H1 (cell line): ENCODE data around the gene OSBP2. TPM values are rescaled to one million over a fixed set of nuclear protein-coding genes. Genes with fewer than 3 reads are reported as not detected.

Experiments used
- YY1 ChIP-seq: IDR thresholded peaks from 2 replicates; pipeline ENCODE4 v1.6.1; 2011; ENCODE audit warnings: low read depth, mild to moderate bottlenecking, low read length
- polyA plus RNA-seq, 7 experiments: library from polyadenylated mRNA; depleted of rRNA in 3 of 7; stranded (reverse) in 5 of 7; unstranded in 2 of 7; fragments of >200 nt in 5 of 7; fragments of 200-250 nt in 2 of 7; gene quantifications; 1 replicate in 5 of 7; 2 replicates in 1 of 7; 4 replicates in 1 of 7; pipeline versions ENCODE4 v1.2.1 to v1.2.3, GENCODE V29; 2011 to 2013; ENCODE audit warnings: missing spikeins in 2 of 7, mixed read lengths in 2 of 7
- total RNA-seq: library from RNA; stranded (reverse); fragmentation: NEBNext Ultra II Directional; extraction: Animal tissue kit (Norgen Biotek cat#: 25700); gene quantifications from 2 replicates; pipeline ENCODE4 v1.2.1, GENCODE V29; 2021

OSBP2 gene
- total and polyA plus RNA-seq, 2 of the 8 experiments (the other 6 are each of a cell fraction or from before 2014, with no cell fraction given), result 3.4 to 3.7 TPM

- TF ChIP-seq YY1, result no peak
Measured at GRCh38 chr22:30810105-30810504, 115.4 kb downstream of the OSBP2 start (continued).
